Fibroblast of lung (primary cell): ENCODE data around the gene NCBP3. TPM values are rescaled to one million over a fixed set of nuclear protein-coding genes. Genes with fewer than 3 reads are reported as not detected.

Source experiments
- DNase-seq, 2 donors: peaks; one replicate each; pipeline versions ENCODE4 v3.0.0 to v3.0.0-alpha.2; 2010; ENCODE audit warnings: low read depth in 2 of 2
- H2AFZ ChIP-seq: 2 replicates; pipeline ENCODE4 v1.5.1; 2012; ENCODE audit warnings: low read length, control low read depth, inconsistent platforms
- H3K27ac ChIP-seq: 2 replicates; pipeline ENCODE4 v1.5.1; 2011; ENCODE audit warnings: low read length, control low read depth; ENCODE audit not compliant: insufficient read depth
- H3K27me3 ChIP-seq: 2 replicates; pipeline ENCODE4 v1.5.1; 2011; ENCODE audit warnings: mild to moderate bottlenecking, low read length; ENCODE audit not compliant: control insufficient read depth, insufficient read depth
- H3K36me3 ChIP-seq: 2 replicates; pipeline ENCODE4 v1.5.1; 2011; ENCODE audit warnings: low read length; ENCODE audit not compliant: control insufficient read depth, insufficient read depth
- H3K4me1 ChIP-seq: 2 replicates; pipeline ENCODE4 v1.5.1; 2011; ENCODE audit warnings: low read length; ENCODE audit not compliant: control insufficient read depth, insufficient read depth; ENCODE audit errors: extremely low read depth
- H3K4me2 ChIP-seq: 2 replicates; pipeline ENCODE4 v1.5.1; 2011; ENCODE audit warnings: low read length, control low read depth; ENCODE audit not compliant: insufficient read depth; ENCODE audit errors: extremely low read depth
- H3K4me3 ChIP-seq, 4 experiments: fragments of 200-600 bp in 1 of 4; sonication (generic) in 1 of 4; replicated peaks in 1 of 4; 2 replicates each; pipeline ENCODE4 v1.5.1; 2011 to 2016; ENCODE audit warnings: low read length in 4 of 4, low read depth in 3 of 4, mild to moderate bottlenecking in 3 of 4, control low read depth in 2 of 4, inconsistent platforms in 1 of 4, mixed read lengths in 1 of 4; ENCODE audit not compliant: insufficient read depth in 1 of 4; ENCODE audit errors: control extremely low read depth in 1 of 4
- H3K79me2 ChIP-seq: 2 replicates; pipeline ENCODE4 v1.5.1; 2012; ENCODE audit warnings: mild to moderate bottlenecking, low read length, inconsistent platforms; ENCODE audit not compliant: control insufficient read depth, insufficient read depth
- H3K9ac ChIP-seq: 2 replicates; pipeline ENCODE4 v1.5.1; 2011; ENCODE audit warnings: mild to moderate bottlenecking, low read length, control low read depth; ENCODE audit not compliant: insufficient read depth
- H3K9me3 ChIP-seq: 2 replicates; pipeline ENCODE4 v1.5.1; 2012; ENCODE audit warnings: low read depth, low read length; ENCODE audit not compliant: control insufficient read depth, insufficient read depth
- H4K20me1 ChIP-seq: 2 replicates; pipeline ENCODE4 v1.5.1; 2011; ENCODE audit warnings: low read length; ENCODE audit not compliant: control insufficient read depth, insufficient read depth; ENCODE audit errors: extremely low read depth
- CTCF ChIP-seq, 2 donors: IDR thresholded peaks in 1 of 2; conservative IDR thresholded peaks in 1 of 2; 1 replicate in 1 of 2; 2 replicates in 1 of 2; pipeline ENCODE4 v1.5.1; 2011 to 2012; ENCODE audit warnings: low read length in 2 of 2, control low read depth in 1 of 2, inconsistent platforms in 1 of 2, low read depth in 1 of 2, mild to moderate bottlenecking in 1 of 2
- EZH2 ChIP-seq: IDR thresholded peaks from 2 replicates; pipeline ENCODE4 v1.5.1; 2012; ENCODE audit warnings: low read length, control low read depth, mild to moderate bottlenecking; ENCODE audit errors: missing control alignments
- polyA plus RNA-seq, 2 donors: library from polyadenylated mRNA; depleted of rRNA in 1 of 2; stranded (reverse) in 1 of 2; unstranded in 1 of 2; fragments of >200 nt; gene quantifications; 2 replicates each; pipeline ENCODE4 v1.2.1, GENCODE V29; 2011 to 2012; ENCODE audit warnings: missing spikeins in 1 of 2
- total RNA-seq: library from RNA; depleted of rRNA; stranded (reverse); fragments of >200 nt; gene quantifications from 2 replicates; pipeline ENCODE4 v1.2.1, GENCODE V29; 2014

NCBP3 gene
- total and polyA plus RNA-seq, 2 donors (not counting 1 experiment from before 2014, with no cell fraction given), result 20.4 to 23.3 TPM

- Histone ChIP-seq H3K27ac (no peak overlapping the region), H3K4me2 (no peak overlapping the region), H3K36me3 (no peaks in the 10 kb centered on the region), H2AFZ (no peak overlapping the region), H3K4me1 (no peaks in the 10 kb centered on the region), H3K9me3 (no peaks in the 10 kb centered on the region), H3K9ac (no peak overlapping the region), H4K20me1 (no peaks in the 10 kb centered on the region), H3K4me3 (no peak overlapping the region), H3K27me3 (peaks cover 3% of the 10 kb centered on the region), H3K79me2 (no peaks in the 10 kb centered on the region)
- no peak for DNase-seq
- TF ChIP-seq EZH2 (no peak), CTCF (conservative IDR thresholded peaks at IDR 0.05 in 1 of 2, IDR thresholded peaks at IDR 0.05 in 1 of 2; ENCODE audit: low read depth in 1 of 2, low read length in 2 of 2) (no peak)
Observed at GRCh38 chr17:3773966-3774365, 72.1 kb downstream of the NCBP3 start.

- Histone ChIP-seq H3K4me3 (no peak overlapping the region), H3K79me2 (no peaks in the 10 kb centered on the region), H3K9me3 (no peaks in the 10 kb centered on the region), H3K27me3 (peaks cover 5% of the 10 kb centered on the region), H3K36me3 (no peaks in the 10 kb centered on the region), H3K4me2 (no peak overlapping the region), H2AFZ (no peak overlapping the region), H4K20me1 (no peaks in the 10 kb centered on the region), H3K27ac (no peak overlapping the region), H3K4me1 (no peaks in the 10 kb centered on the region), H3K9ac (no peak overlapping the region)
- no peak for TF ChIP-seq CTCF (conservative IDR thresholded peaks at IDR 0.05 in 1 of 2, IDR thresholded peaks at IDR 0.05 in 1 of 2; ENCODE audit: low read depth in 1 of 2, low read length in 2 of 2)
- no peak for TF ChIP-seq EZH2
- DNase-seq, result peak; percentile 62 to 78
Observed at GRCh38 chr17:3773511-3773910, 72.5 kb downstream of the NCBP3 start.

GRCh38 chr17:3772764-3773163, 73.3 kb downstream of the NCBP3 start:
- Histone ChIP-seq H3K4me1 (no peaks in the 10 kb centered on the region), H3K9ac (no peak overlapping the region), H4K20me1 (no peaks in the 10 kb centered on the region), H3K79me2 (no peaks in the 10 kb centered on the region), H2AFZ (no peak overlapping the region), H3K4me3 (no peak overlapping the region), H3K36me3 (no peaks in the 10 kb centered on the region), H3K27ac (no peak overlapping the region), H3K4me2 (no peak overlapping the region), H3K9me3 (no peaks in the 10 kb centered on the region), H3K27me3 (peaks cover 5% of the 10 kb centered on the region)
- DNase-seq, result no peak
- no peak for TF ChIP-seq CTCF (conservative IDR thresholded peaks at IDR 0.05 in 1 of 2, IDR thresholded peaks at IDR 0.05 in 1 of 2; ENCODE audit: low read depth in 1 of 2, low read length in 2 of 2)
- no peak for TF ChIP-seq EZH2
